Measurements from ENCODE around the gene VARS1.
A peak's percentile ranks its signal among the peaks of the same experiment; 100 is the strongest.
"Not testable (repeated sequence)": the region's sequence is repeated elsewhere in the genome, so short reads cannot be mapped to it uniquely, and the experiment has no call there.

The VARS1 gene

DNA sequence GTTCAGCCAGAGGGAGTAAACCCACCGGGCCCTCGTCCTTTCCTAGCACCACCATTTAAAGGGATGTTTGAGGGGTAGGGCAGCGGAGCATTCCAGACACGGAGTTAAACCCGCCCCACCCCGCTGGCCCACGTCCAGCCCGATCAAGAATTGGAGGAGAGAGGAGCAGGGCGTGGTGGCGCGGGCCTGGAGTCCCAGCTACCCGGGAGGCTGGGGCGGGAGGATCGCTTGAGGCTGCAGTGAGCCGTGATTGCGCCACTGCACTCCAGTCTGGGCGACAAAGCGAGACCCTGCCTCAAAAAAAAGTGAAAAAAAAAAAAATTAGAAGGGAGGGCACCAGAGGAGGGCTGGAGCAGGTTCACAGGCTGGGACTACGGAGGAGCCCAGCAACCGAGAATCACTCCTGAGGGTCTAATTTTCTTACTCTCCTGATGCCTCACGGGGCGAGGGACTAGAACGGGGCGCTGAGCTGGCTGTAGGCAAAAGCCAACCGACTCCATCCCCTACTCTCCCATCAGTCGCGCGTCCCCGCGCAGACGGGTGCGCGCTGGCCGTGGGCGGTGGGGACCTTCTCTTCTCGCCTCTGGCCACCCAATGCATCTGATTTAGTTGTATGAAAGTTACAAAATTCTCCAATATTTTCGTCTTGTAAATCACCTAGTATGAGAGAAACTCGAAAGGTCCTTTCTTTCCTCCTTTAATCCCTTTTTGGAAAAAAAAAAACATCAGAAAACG is 25.9 kb upstream of the VARS1 start:
- DNase-seq, result peak; percentile 30

DNA sequence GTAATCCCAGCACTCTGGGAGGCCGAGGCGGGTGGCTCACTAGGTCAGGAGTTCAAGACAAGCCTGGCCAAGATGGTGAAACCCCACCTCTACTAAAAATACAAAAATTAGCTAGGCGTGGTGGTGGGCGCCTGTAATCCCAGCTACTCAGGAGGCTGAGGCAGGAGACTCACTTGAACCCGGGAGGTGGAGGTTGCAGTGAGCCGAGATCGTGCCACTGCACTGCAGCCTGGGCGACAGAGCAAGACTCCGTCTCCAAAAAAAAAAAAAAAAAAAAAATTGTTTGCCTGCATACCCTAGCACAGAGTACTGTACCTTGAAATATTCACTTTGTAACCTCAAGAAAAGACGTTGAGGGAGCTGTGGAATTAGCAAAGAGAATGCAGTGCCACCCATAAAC is 24.8 kb upstream of the VARS1 start:
- not testable (repeated sequence) for DNase-seq

DNA sequence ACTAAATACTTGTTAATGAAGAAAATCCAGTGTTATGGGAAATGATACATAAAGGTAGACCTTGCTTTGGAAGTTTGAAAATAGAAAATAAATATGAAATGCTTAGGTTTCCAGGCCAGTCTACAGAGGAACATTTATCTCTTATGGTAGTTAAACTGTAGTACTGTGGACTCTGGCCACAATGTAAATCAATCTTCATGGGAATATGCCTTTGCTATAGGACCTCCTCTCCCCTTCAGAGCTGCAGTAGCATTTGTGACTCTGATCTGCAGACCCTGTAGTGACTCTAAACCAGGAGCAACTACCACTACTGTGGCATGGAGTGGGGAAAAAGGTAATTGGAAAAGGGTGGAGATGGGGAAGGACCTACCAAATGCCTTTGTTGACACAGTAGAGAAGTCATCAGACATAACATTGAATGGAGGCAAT is 24.3 kb upstream of the VARS1 start:
- DNase-seq, result no peak

DNA sequence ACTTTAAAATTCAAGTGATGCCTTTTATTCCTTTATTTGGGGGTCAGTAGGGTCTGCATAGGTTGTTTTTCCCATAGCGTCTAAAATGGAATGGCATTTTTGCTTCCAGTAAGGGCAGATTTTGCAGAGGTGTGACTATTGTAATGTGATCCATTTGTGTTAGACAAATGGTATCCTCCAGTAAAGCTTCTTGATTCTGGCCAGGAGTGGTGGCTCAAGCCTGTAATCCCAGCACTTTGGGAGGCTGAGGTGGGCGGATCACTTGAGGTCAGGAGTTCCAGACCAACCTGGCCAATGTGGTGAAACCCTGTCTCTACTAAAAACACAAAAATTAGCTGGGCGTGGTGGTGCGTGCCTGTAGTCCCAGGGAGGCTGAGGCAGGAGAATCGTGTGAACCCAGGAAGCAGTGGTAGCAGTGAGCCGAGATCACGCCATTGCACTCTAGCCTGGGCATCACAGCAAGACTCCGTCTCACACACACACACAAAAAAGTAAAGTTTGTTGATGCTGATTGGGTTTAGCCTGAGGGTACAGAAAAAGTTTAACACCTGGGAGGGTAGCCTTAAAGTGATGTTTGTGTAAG is 22.5 kb upstream of the VARS1 start:
- DNase-seq, result not testable (repeated sequence)

DNA sequence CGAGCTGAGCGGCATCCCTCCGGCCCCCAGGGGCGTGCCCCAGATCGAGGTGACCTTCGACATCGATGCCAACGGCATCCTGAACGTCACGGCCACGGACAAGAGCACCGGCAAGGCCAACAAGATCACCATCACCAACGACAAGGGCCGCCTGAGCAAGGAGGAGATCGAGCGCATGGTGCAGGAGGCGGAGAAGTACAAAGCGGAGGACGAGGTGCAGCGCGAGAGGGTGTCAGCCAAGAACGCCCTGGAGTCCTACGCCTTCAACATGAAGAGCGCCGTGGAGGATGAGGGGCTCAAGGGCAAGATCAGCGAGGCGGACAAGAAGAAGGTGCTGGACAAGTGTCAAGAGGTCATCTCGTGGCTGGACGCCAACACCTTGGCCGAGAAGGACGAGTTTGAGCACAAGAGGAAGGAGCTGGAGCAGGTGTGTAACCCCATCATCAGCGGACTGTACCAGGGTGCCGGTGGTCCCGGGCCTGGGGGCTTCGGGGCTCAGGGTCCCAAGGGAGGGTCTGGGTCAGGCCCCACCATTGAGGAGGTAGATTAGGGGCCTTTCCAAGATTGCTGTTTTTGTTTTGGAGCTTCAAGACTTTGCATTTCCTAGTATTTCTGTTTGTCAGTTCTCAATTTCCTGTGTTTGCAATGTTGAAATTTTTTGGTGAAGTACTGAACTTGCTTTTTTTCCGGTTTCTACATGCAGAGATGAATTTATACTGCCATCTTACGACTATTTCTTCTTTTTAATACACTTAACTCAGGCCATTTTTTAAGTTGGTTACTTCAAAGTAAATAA is 21.8 kb upstream of the VARS1 start:
- DNase-seq, result not testable (repeated sequence)

DNA sequence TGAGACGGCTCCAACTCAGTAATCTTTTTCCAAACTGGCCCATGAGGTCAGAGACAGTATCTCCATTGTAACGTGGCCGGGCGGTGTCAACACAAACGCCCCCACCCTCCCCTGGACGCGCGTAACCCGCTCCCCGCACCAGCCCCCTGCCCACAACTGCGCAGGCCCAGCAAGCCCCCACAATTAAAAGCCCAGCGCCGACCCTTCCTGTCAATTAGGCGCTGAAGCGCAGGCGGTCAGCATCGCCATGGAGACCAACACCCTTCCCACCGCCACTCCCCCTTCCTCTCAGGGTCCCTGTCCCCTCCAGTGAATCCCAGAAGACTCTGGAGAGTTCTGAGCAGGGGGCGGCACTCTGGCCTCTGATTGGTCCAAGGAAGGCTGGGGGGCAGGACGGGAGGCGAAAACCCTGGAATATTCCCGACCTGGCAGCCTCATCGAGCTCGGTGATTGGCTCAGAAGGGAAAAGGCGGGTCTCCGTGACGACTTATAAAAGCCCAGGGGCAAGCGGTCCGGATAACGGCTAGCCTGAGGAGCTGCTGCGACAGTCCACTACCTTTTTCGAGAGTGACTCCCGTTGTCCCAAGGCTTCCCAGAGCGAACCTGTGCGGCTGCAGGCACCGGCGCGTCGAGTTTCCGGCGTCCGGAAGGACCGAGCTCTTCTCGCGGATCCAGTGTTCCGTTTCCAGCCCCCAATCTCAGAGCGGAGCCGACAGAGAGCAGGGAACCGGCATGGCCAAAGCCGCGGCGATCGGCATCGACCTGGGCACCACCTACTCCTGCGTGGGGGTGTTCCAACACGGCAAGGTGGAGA is 19.7 kb upstream of the VARS1 start, which contains the start of the genes HSPA1A and HSPA1L:
HSPA1A (plus strand) TSS at position 519 of the 814 bp plus-strand sequence; CDS start at position 733, 214 bp downstream.
HSPA1L (minus strand) TSS at position 259 of the 814 bp plus-strand sequence. CDS start 3,311 bp downstream, outside the sequence.
- peak; percentile 40 for DNase-seq

DNA sequence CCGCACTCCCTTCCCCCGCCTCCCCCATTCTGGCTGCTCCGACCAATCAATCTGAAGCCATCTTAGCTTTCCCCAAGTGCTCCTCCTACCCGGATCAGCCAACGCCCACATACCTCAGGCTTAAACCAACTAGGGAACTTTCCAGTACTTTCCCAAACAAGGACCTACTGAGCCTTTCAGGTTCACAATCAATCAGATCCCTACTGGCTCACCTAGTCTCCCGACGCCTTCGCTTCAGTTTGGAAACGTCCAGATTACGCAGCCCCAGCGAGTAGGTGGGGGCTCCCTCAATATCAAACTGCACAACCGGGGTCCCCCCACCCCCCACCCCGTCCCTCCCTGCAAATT is 19.1 kb upstream of the VARS1 start:
- peak; percentile 54 for DNase-seq

DNA sequence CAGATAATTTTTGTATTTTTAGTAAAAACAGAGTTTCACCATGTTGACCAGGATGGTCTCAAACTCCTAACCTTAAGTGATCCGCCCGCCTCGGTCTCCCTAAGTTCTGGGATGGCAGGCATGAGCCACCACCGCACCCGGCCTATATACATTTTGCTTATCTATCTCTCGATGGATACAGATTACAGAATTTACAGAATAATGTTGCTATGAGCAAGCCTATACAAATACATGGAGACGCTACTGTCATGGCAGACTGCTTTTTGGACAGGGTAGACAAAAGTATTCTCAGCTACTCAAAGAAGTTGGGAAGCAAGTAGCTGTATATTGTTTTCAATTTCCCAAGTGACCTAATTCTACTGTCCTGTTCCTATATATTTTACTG is 17.9 kb upstream of the VARS1 start:
- no peak for DNase-seq

DNA sequence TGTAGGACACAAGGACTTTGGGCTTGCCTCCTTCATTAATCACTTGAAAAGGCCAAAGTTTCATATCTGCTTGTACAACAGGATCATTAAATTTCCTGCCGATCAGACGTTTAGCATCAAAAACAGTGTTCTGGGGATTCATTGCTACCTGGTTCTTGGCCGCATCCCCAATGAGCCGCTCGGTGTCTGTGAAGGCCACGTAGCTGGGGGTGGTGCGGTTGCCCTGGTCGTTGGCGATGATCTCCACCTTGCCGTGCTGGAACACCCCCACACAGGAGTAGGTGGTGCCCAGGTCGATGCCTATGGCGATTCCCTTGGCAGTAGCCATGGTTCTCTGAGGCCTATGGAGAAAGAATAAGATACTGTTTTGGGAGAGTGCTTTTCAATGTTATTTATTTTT is 16.1 kb upstream of the VARS1 start:
- DNase-seq, result no peak

DNA sequence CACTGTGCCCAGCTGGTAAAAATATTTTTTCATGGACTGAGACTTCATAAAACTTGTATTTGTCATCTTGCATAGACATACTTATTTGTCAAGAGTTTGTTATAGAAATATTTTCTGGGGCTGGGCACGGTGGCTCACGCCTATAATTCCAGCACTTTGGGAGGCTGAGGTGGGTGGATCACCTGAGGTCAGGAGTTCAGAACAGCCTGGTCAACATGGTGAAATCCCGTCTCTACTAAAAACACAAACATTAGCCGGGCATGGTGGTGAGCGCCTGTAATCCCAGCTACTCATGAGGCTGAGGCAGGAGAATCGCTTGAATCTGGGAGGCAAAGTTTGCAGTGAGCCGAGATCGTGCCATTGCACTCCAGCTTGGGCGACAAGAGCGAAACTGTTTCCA is 13.0 kb upstream of the VARS1 start:
- not testable (repeated sequence) for DNase-seq

DNA sequence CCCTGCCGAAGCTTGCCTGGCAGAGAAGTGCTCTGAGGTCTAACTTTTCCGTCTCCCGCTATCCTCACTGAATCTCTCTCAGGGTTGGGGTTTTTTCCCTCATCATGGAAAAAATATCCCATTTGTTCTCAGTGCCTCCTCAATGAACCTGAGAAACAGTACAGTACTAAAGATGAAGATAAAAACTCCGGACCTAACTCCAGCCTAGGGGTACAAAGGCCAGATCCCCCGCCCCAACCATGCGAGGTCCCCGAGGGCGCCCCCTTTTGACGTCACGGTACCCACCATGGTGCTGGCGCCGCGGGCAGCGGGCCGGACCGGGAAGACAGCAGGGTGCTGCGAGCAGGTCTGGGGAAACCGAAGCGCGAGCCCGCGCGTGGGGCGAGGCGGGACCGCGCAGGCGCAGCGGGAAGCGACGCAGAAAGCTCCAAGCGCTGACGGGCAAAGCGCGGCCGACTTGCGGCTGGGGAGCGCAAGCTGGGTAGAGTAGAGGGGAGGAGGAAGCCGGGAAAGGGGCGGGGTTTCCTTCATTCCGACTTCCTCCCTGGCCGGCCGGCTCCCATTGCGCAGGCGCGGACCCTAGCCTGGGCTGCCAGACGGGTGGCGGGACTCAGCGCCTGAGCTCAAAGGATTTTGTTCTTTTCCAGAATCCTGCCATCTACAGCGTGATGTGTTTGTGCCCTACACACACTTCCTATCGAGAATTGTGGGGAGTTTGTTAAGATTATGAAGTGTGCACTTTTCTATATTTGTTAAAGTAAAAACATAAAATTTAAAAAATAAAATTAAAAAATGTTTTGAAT is 11.1 kb upstream of the VARS1 start, which contains the start of gene LSM2:
LSM2 (minus strand) TSS at position 497 of the 803 bp plus-strand sequence; CDS start at position 288, 209 bp downstream.
- peak; percentile 95 for DNase-seq

DNA sequence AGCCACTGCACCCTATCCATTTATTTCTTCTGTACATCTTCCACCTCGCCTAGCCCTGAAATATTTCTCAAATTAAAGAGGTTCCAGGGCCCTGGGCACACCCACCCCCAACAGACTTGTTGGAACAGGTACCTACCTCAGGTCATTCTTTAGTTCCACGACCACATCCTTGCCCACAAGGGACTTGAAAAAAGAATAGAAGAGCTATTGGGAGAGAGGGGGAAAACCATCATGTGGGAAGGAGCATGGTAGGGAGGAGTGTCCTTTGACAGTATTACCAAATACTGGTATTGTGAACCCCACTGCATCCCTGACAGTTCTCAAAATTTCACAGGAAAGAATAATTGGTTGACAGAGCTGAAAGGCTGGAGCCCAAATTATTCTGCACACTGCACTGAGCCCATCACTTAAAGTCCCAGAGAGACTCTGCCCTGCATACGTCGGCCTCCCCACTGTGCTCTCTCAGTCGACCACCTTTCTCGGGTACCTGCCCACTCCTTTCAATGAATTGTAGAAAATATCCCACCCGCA is 10.5 kb upstream of the VARS1 start:
- no peak for DNase-seq

DNA sequence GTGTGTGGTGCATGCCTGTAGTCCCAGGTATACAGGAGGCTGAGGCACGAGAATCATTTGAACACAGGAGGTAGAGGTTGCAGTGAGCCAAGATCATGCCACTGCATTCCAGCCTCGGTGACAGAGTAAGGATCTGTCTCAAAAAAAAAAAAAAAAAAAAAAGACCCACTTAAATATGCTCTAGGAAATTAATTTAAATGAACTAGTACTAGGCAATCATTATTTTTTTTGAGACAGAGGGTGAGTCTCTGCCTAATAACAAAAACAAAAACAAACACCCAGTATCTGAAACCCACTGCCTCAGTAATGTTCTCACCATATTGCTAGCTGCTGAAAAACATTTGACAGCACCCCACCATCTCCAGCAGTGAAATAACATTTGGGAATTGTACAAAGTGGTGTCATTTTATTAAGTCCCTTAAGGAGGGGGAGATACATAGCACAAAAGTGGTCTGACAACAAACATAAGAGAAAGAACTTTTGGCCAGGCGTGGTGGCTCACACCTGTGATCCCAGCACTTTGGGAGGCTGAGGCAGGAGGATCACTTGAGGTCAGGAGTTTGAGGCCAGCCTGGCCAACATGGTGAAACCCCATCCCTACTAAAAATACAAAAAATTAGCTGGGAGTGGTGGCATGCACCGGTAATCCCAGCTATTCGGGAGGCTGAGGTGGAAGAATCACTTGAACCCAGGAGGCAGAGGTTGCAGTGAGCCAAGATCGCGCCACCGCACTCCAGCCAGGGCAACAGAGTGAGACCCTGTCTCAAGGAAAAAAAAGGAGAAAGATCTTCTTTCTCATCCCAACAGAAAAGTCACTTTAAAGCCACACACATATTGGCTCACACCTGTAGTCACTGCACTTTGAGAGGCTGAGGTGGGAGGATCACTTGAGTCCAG is 5.7 kb upstream of the VARS1 start:
- not testable (repeated sequence) for DNase-seq

DNA sequence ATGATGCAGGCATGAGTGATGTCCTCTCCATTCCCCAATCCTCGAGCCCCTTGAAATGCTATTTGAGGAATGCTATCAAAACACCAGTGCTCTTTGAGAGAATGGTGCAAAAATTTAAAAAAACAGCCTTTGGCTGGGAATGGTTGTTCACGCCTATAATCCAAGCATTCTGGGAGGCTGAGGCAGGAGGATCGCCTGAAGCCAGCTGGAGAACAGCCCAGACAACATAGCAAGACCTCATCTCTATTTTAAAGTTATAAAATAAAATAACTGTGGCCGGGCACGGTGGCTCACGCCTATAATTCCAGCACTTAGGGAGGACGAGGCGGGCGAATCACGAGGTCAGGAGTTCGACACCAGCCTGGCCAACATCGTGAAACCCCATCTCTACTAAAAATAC is 4.2 kb upstream of the VARS1 start:
- DNase-seq, result no peak

DNA sequence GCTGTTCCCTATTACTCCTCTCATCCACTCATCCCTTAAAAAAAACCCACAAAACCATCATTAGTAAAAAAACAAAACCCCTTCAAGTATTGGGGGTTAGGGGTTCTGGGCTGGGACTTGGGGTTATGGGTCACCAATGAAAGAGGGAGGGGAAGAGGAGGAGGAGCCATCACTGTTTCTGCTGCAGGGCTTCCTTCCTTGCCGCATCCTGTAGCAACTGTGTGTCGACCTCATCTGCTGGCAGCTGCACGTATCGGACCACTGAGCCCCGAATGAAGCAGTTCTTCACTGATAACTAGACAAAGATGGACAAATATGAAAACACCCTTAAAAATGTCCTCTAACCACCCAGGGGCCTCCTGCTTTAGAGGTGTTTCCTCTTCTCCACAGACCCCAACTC is 2.0 kb upstream of the VARS1 start:
- peak; percentile 19 for DNase-seq

DNA sequence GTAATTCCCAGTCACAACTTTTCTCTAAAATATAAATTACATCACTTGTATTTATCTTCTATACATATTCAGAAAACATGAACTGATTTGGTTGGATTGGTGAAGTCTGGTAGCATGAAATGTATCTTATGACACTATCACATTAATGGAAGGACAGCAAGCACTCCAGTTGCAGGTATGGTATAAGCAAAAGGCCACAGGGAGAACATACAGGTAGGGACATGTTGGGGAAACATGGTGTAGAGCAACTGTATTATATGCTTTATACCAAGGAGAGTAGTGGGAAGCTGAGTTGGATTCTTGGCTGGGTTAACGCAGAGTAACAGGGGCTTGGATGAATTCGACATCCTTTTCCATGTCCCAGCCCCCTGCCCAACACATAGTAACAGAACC is 1.4 kb upstream of the VARS1 start:
- no peak for DNase-seq

DNA sequence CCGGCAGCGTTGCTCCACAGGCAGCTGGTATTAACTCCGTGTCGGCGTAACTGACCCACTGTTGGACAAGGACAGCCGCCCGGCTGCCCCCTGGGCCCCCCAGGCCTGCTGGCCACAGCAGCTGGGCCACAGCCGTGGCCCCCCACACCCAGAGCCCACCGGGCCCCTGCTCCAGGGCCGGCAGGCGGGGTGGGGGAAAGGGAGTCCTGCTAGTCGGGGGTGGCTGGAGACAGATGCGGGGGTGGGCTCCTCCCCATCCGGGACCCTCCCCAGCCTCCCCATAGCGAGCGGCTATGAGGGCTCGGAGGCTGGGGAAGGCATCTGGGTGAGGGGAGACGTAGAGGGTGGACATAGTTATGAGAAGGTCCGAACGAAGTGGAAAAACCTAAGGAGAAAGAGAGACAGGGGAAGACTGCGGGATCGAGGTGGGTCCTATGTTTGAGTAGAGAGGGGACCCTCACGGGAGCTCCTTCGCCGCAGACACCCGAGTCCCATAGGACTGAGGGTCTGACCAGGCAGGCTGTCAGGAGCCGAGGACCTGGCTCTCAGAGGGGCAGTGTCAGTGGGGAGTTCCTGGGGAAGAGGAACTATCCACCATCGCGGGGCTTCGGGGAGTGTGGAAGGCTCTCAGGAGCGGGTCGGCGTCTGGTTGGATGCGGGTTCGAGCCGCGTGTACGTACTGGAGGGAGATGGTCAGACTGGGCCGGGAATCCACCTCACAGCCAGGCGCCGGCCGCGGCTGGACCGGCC is 511 bp downstream of the VARS1 start:
- DNase-seq, result no peak

DNA sequence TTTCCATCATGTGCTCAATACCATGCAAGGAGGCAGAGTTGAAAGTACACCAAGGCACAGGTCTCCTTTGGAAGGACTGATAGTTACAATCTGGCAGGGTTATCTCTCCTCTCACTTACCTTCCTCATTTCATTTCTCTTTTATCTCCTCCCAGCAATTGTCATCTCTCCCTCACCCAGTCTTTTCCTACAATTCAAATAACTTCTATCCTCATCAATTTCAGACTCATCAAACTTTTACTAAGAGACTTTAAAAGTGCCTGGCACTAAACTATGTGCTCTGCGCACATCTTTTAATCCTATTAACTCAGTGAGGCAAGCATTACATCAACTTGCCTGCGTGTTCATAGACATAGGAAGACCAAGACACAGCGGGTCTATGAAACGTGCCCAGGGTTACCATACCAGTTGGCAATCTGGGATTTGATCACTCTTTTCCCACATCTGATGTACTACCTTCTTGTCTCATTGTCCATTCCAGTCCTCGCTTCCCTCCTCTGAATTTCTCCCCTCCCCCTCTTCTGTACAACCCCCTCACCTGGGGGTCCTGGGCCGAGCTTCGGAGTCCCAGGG is 1.2 kb downstream of the VARS1 start:
- no peak for DNase-seq

DNA sequence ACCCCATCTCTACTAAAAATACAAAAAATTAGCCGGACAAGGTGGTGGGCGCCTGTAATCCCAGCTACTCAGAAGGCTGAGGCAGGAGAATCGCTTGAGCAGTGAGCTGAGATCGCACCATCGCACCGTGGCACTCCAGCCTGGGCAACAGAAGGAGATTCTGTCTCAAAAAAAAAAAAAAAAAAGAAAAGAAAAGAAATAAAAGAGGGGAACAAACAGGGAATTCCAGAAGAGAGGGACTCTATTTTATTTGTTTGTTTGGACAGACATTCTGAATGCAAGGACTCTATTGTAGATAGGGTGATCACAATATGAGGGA is 1.7 kb downstream of the VARS1 start:
- DNase-seq, result not testable (repeated sequence)

DNA sequence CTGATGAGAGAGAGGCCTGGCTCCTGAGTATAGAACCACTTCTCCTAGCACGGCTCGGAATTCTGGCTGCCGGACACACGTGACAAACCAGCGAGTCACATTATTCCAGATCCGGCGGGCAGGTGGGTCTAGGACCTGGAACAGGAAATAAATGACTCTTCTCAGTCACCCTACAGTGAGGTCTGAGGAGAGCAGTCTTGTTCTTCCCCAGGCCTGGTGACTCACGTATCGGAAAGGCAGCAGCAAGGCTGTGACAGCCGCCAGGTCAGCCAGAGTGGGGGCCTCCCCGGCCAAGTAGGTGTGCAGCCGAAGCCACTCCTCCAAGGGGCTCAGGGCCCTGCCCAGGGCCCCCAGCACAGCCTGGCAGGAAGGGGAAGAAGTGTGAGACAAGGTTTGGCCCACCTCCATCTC is 2.8 kb downstream of the VARS1 start:
- no peak for DNase-seq
